Activated CD8-positive, alpha-beta memory T cell treated with anti-CD3 and anti-CD28 coated beads for 4 hours (primary cell): ENCODE measurements around the gene ARMC6.
A peak's percentile ranks its signal among the peaks of the same experiment; 100 is the strongest.
"Not testable (repeated sequence)": the region's sequence is repeated elsewhere in the genome, so short reads cannot be mapped to it uniquely, and the experiment has no call there.

Experiments
- DNase-seq, 2 donors: peaks; one replicate each; pipeline ENCODE4 v3.0.0-alpha.2; 2020; ENCODE audit warnings: low read depth in 2 of 2

ARMC6 gene

GRCh38 chr19:19022380-19022961 is 10.9 kb upstream of the ARMC6 start:
- no peak for DNase-seq

- not testable (repeated sequence) for DNase-seq
Measured at GRCh38 chr19:19023376-19023775, 10.0 kb upstream of the ARMC6 start.

- DNase-seq, result no peak
Measured at GRCh38 chr19:19025861-19026260, 7.5 kb upstream of the ARMC6 start.

- no peak for DNase-seq
Measured at GRCh38 chr19:19026299-19026971, 7.0 kb upstream of the ARMC6 start.

GRCh38 chr19:19027228-19027627 is 6.2 kb upstream of the ARMC6 start:
- DNase-seq, result no peak

GRCh38 chr19:19028526-19028925 is 4.9 kb upstream of the ARMC6 start:
- DNase-seq, result no peak

- no peak for DNase-seq
Measured at GRCh38 chr19:19031891-19032290, 1.5 kb upstream of the ARMC6 start.

GRCh38 chr19:19032420-19033175 is 805 bp upstream of the ARMC6 start:
- DNase-seq, result peak; percentile 62 to 70

- no peak for DNase-seq
Measured at GRCh38 chr19:19033176-19033425, 302 bp upstream of the ARMC6 start.

- peak; percentile 36 to 63 for DNase-seq
Measured at GRCh38 chr19:19034204-19034624, 811 bp downstream of the ARMC6 start.

- DNase-seq, result no peak
Measured at GRCh38 chr19:19039901-19040300, 6.5 kb downstream of the ARMC6 start.

- no peak for DNase-seq
Measured at GRCh38 chr19:19040417-19040816, 7.0 kb downstream of the ARMC6 start.

- no peak for DNase-seq
Measured at GRCh38 chr19:19042732-19043280, 9.4 kb downstream of the ARMC6 start.

GRCh38 chr19:19043481-19043880 is 10.1 kb downstream of the ARMC6 start:
- no peak for DNase-seq

- no peak for DNase-seq
Measured at GRCh38 chr19:19043881-19044280, 10.5 kb downstream of the ARMC6 start.

GRCh38 chr19:19049406-19049805 is 16.0 kb downstream of the ARMC6 start:
- DNase-seq, result no peak

GRCh38 chr19:19050104-19050503 is 16.7 kb downstream of the ARMC6 start:
- no peak for DNase-seq

GRCh38 chr19:19050731-19051130 is 17.3 kb downstream of the ARMC6 start:
- DNase-seq, result no peak

- no peak for DNase-seq
Measured at GRCh38 chr19:19051478-19052213, 18.2 kb downstream of the ARMC6 start.

GRCh38 chr19:19052921-19053320 is 19.5 kb downstream of the ARMC6 start:
- DNase-seq, result no peak

- no peak for DNase-seq
Measured at GRCh38 chr19:19053508-19054314, 20.3 kb downstream of the ARMC6 start.
